Osteoblast (primary cell): ENCODE results near the gene SDF4. TPM values are rescaled to one million over a fixed set of nuclear protein-coding genes. Genes with fewer than 3 reads are reported as not detected.

Experiments used
- DNase-seq: peaks from one replicate; pipeline ENCODE4 v3.0.0; 2011; ENCODE audit warnings: low spot score, mixed read lengths; ENCODE audit not compliant: insufficient read length; ENCODE audit errors: missing footprints
- H2AFZ ChIP-seq: 2 replicates; pipeline ENCODE4 v1.6.0; 2011; ENCODE audit warnings: mild to moderate bottlenecking, low read length
- H3K27ac ChIP-seq: 2 replicates; pipeline ENCODE4 v1.5.1; 2011; ENCODE audit warnings: mild to moderate bottlenecking, low read depth, low read length, moderate library complexity
- H3K27me3 ChIP-seq: 2 replicates; pipeline ENCODE4 v1.6.0; 2012; ENCODE audit warnings: mild to moderate bottlenecking, control low read depth, inconsistent platforms, low read length, moderate library complexity; ENCODE audit not compliant: insufficient read depth
- H3K36me3 ChIP-seq: 2 replicates; pipeline ENCODE4 v1.5.1; 2011; ENCODE audit warnings: mild to moderate bottlenecking, low read length, control low read depth, moderate library complexity; ENCODE audit not compliant: insufficient read depth
- H3K4me1 ChIP-seq: 2 replicates; pipeline ENCODE4 v1.5.1; 2011; ENCODE audit warnings: mild to moderate bottlenecking, low read length, control low read depth, moderate library complexity; ENCODE audit not compliant: insufficient read depth
- H3K4me2 ChIP-seq: 2 replicates; pipeline ENCODE4 v1.6.0; 2011; ENCODE audit warnings: mild to moderate bottlenecking, low read length; ENCODE audit not compliant: insufficient read depth
- H3K4me3 ChIP-seq: fragments of 200-600 bp; sonication (generic); 3 replicates; pipeline ENCODE4 v1.5.1; 2012; ENCODE audit warnings: mild to moderate bottlenecking, low read length, inconsistent platforms; ENCODE audit not compliant: insufficient read depth
- H3K79me2 ChIP-seq: 2 replicates; pipeline ENCODE4 v1.6.0; 2012; ENCODE audit warnings: mild to moderate bottlenecking, low read length, control low read depth, inconsistent platforms; ENCODE audit not compliant: insufficient read depth
- H3K9me3 ChIP-seq: 2 replicates; pipeline ENCODE4 v1.5.1; 2011; ENCODE audit warnings: low read depth, low read length, control low read depth
- H4K20me1 ChIP-seq: 2 replicates; pipeline ENCODE4 v1.6.0; 2012; ENCODE audit warnings: mild to moderate bottlenecking, low read length, control low read depth; ENCODE audit not compliant: insufficient read depth
- total RNA-seq: library from RNA; depleted of rRNA; stranded (reverse); fragments of >200 nt; gene quantifications from 2 replicates; pipeline ENCODE4 v1.2.3, GENCODE V29; 2012
- TF ChIP-seq, protein P1 (sequence below): IDR thresholded peaks from 2 replicates; pipeline ENCODE4 v1.5.1; 2011; ENCODE audit warnings: mild to moderate bottlenecking, low read depth, low read length, moderate library complexity; ENCODE audit errors: extremely low read depth

The SDF4 gene
- total RNA-seq, 1 donor = 151 TPM

DNA sequence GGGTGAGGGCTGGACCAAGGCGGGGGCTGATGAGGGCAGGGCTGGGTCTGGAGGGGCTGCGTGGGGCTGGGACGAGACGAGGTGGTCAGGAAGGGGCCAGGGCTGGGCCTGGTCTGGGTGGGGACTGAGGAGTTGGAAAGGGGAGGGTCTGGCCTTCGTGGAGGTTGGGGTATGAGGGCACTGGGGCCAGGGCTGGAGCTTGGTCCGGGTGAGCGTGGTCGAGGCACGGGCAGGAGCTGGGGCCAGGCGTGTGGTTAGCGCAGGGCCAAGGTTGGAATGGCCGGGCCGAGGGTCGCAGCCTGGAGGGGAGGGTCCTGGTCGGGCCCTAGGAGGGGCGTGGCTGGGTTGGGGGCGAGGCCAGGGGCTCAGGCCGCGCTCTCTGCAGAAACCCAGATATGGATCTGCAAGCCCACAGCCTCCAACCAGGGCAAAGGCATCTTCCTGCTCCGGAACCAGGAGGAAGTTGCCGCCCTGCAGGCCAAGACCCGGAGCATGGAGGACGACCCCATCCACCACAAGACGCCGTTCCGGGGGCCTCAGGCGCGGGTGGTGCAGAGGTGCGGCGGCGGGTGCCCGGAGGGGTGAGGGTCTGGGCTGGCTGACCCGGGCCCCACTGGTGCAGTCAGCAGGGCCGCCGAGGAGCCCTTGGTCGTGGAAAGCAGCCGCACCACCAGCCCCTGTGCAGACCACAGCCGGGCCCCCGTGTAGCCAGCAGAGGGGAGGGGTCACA, 49.1 kb downstream of the SDF4 start:
- TF ChIP-seq, protein P1, sequence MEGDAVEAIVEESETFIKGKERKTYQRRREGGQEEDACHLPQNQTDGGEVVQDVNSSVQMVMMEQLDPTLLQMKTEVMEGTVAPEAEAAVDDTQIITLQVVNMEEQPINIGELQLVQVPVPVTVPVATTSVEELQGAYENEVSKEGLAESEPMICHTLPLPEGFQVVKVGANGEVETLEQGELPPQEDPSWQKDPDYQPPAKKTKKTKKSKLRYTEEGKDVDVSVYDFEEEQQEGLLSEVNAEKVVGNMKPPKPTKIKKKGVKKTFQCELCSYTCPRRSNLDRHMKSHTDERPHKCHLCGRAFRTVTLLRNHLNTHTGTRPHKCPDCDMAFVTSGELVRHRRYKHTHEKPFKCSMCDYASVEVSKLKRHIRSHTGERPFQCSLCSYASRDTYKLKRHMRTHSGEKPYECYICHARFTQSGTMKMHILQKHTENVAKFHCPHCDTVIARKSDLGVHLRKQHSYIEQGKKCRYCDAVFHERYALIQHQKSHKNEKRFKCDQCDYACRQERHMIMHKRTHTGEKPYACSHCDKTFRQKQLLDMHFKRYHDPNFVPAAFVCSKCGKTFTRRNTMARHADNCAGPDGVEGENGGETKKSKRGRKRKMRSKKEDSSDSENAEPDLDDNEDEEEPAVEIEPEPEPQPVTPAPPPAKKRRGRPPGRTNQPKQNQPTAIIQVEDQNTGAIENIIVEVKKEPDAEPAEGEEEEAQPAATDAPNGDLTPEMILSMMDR = no peak
- H4K20me1 ChIP-seq = no peaks in the 10 kb centered on the region
- H3K79me2 ChIP-seq = no peaks in the 10 kb centered on the region
- no peaks in the 10 kb centered on the region for H3K9me3 ChIP-seq
- DNase-seq = peak; percentile 43
- no peak overlapping the region for H3K27ac ChIP-seq
- H3K4me2 ChIP-seq = no peak overlapping the region
- H3K4me3 ChIP-seq = no peak overlapping the region
- no peaks in the 10 kb centered on the region for H3K36me3 ChIP-seq
- H3K4me1 ChIP-seq = no peaks in the 10 kb centered on the region
- no peak overlapping the region for H2AFZ ChIP-seq
- H3K27me3 ChIP-seq = no peaks in the 10 kb centered on the region

GRCh38 chr1:1181938-1182410, 49.8 kb downstream of the SDF4 start:
- TF ChIP-seq, protein P1 = no peak
- H3K4me2 ChIP-seq = no peak overlapping the region
- H3K36me3 ChIP-seq = no peaks in the 10 kb centered on the region
- no peak overlapping the region for H3K27ac ChIP-seq
- H3K27me3 ChIP-seq = peaks cover 4% of the 10 kb centered on the region
- no peak overlapping the region for H2AFZ ChIP-seq
- no peak overlapping the region for H3K4me3 ChIP-seq
- H3K4me1 ChIP-seq = no peaks in the 10 kb centered on the region
- H3K79me2 ChIP-seq = no peaks in the 10 kb centered on the region
- H3K9me3 ChIP-seq = no peaks in the 10 kb centered on the region
- peak; percentile 90 for DNase-seq
- no peaks in the 10 kb centered on the region for H4K20me1 ChIP-seq

DNA sequence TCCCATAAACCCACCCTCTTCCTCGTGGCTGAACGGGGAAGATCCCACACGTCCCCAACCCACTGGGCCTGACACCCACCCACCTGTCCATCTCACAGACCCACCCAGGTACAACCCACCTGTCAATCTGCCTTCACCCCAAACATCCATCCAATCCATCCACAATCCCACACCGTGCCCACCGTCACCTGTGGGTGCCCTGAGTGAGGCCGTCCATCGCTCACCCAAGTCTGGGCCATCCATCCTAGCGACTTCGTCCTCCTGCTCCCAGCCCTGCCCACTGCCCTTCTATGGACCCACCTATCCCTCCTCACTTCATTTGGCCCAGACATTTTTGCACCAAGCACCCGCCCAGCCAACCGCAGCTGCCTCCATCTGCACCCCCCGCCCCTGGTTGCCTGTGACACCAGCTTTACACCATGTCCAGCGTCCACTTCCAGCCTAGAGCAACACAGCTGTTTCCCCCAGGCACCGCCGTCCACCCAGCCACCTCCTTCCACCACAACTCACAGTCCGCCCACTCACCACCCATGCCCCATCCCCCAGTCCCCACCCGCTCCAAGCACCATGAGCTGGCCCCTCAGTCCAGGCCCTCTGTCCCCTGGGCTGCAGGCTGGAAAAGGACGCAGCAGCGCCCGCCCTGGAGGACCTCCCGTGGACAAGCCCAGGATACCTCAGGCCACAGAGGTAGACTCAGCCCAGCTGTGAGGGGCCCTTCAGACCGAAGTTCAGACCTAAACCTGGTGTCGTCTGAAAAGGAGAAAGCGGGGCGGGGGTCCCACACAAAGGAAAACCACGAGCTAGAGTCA, 50.5 kb downstream of the SDF4 start:
- H3K79me2 ChIP-seq = no peaks in the 10 kb centered on the region
- no peak overlapping the region for H3K4me3 ChIP-seq
- H3K4me2 ChIP-seq = no peak overlapping the region
- H3K4me1 ChIP-seq = no peaks in the 10 kb centered on the region
- peak; percentile 87 for DNase-seq
- H4K20me1 ChIP-seq = no peaks in the 10 kb centered on the region
- H3K27me3 ChIP-seq = peaks cover 10% of the 10 kb centered on the region
- H2AFZ ChIP-seq = no peak overlapping the region
- TF ChIP-seq, protein P1 = no peak
- H3K36me3 ChIP-seq = no peaks in the 10 kb centered on the region
- H3K9me3 ChIP-seq = no peaks in the 10 kb centered on the region
- no peak overlapping the region for H3K27ac ChIP-seq
